CD14-positive monocyte (primary cell): ENCODE results near the gene TTYH3. TPM values are rescaled to one million over a fixed set of nuclear protein-coding genes. Genes with fewer than 3 reads are reported as not detected.
"Not testable (repeated sequence)": the region's sequence is repeated elsewhere in the genome, so short reads cannot be mapped to it uniquely, and the experiment has no call there.

Experiments used
- DNase-seq, 3 donors: peaks; one replicate each; pipeline ENCODE4 v3.0.0-alpha.2; 2011 to 2022
- H2AFZ ChIP-seq: 2 replicates; pipeline ENCODE4 v1.6.0; 2012; ENCODE audit warnings: mild to moderate bottlenecking, low read depth, low read length, inconsistent platforms; ENCODE audit not compliant: insufficient read depth, poor library complexity, severe bottlenecking
- H3K27ac ChIP-seq, 2 donors: 1 replicate in 1 of 2; 2 replicates in 1 of 2; pipeline ENCODE4 v1.5.1; 2012 to 2013; ENCODE audit warnings: low read length in 2 of 2, control low read depth in 1 of 2, inconsistent platforms in 1 of 2, low read depth in 1 of 2, mild to moderate bottlenecking in 1 of 2
- H3K27me3 ChIP-seq, 2 donors: one replicate each; pipeline versions ENCODE4 v1.6.0 to v1.6.1; 2011 to 2013; ENCODE audit warnings: low read length in 2 of 2; ENCODE audit not compliant: control insufficient read depth in 2 of 2, insufficient read depth in 2 of 2
- H3K36me3 ChIP-seq, 2 donors: replicated peaks in 1 of 2; 1 replicate in 1 of 2; 2 replicates in 1 of 2; pipeline versions ENCODE4 v1.5.1 to v1.6.1; 2012 to 2013; ENCODE audit warnings: low read length in 2 of 2, control low read depth in 1 of 2, inconsistent platforms in 1 of 2, mild to moderate bottlenecking in 1 of 2; ENCODE audit not compliant: insufficient read depth in 2 of 2, control insufficient read depth in 1 of 2
- H3K4me1 ChIP-seq, 2 donors: 1 replicate in 1 of 2; 2 replicates in 1 of 2; pipeline versions ENCODE4 v1.5.1 to v1.6.1; 2012 to 2013; ENCODE audit warnings: low read length in 2 of 2, control low read depth in 1 of 2, inconsistent platforms in 1 of 2, mild to moderate bottlenecking in 1 of 2, moderate library complexity in 1 of 2; ENCODE audit not compliant: insufficient read depth in 2 of 2, control insufficient read depth in 1 of 2
- H3K4me2 ChIP-seq: replicated peaks from 2 replicates; pipeline ENCODE3; 2012; ENCODE audit warnings: low read length, moderate library complexity, mild to moderate bottlenecking; ENCODE audit not compliant: poor library complexity, severe bottlenecking; ENCODE audit errors: extremely low read depth
- H3K4me3 ChIP-seq, 3 experiments: fragments of 200-600 bp in 1 of 3; sonication (generic) in 1 of 3; replicated peaks in 1 of 3; 1 replicate in 2 of 3; 2 replicates in 1 of 3; pipeline ENCODE4 v1.5.1; 2011 to 2013; ENCODE audit warnings: low read length in 3 of 3, mild to moderate bottlenecking in 3 of 3, control low read depth in 2 of 3, low read depth in 2 of 3, inconsistent platforms in 1 of 3, moderate library complexity in 1 of 3
- H3K79me2 ChIP-seq: 2 replicates; pipeline ENCODE4 v1.6.0; 2012; ENCODE audit warnings: mild to moderate bottlenecking, control low read depth, inconsistent platforms, low read length, moderate library complexity; ENCODE audit not compliant: insufficient read depth
- H3K9ac ChIP-seq: 2 replicates; pipeline ENCODE4 v1.6.0; 2017; ENCODE audit warnings: low read length, mild to moderate bottlenecking; ENCODE audit not compliant: insufficient read depth, poor library complexity, severe bottlenecking
- H3K9me3 ChIP-seq, 2 donors: replicated peaks in 1 of 2; 1 replicate in 1 of 2; 2 replicates in 1 of 2; pipeline versions ENCODE4 v1.5.1 to v1.6.1; 2012 to 2013; ENCODE audit warnings: low read length in 2 of 2, control low read depth in 1 of 2; ENCODE audit not compliant: control insufficient read depth in 1 of 2, insufficient read depth in 1 of 2
- H4K20me1 ChIP-seq: 2 replicates; pipeline ENCODE4 v1.6.0; 2012; ENCODE audit warnings: mild to moderate bottlenecking, low read length, control low read depth, moderate library complexity; ENCODE audit not compliant: insufficient read depth
- H3K27ac Mint-ChIP-seq, 7 donors: one replicate each; pipeline ENCODE4 v1.8.0; 2020; ENCODE audit warnings: mild to moderate bottlenecking in 7 of 7, mixed read lengths in 7 of 7, moderate library complexity in 6 of 7, inconsistent platforms in 2 of 7
- H3K27me3 Mint-ChIP-seq, 3 donors: one replicate each; pipeline ENCODE4 v1.8.0; 2021 to 2022; ENCODE audit warnings: low read depth in 3 of 3, mild to moderate bottlenecking in 3 of 3, mixed read lengths in 3 of 3, moderate library complexity in 3 of 3, inconsistent platforms in 1 of 3
- H3K36me3 Mint-ChIP-seq, 2 donors: one replicate each; pipeline ENCODE4 v1.8.0; 2020; ENCODE audit warnings: mixed read lengths in 2 of 2, inconsistent platforms in 1 of 2, mild to moderate bottlenecking in 1 of 2
- H3K4me1 Mint-ChIP-seq: one replicate; pipeline ENCODE4 v1.8.0; 2020; ENCODE audit warnings: mild to moderate bottlenecking, mixed read lengths
- H3K4me3 Mint-ChIP-seq, 2 donors: one replicate each; pipeline ENCODE4 v1.8.0; 2020; ENCODE audit warnings: mild to moderate bottlenecking in 2 of 2, mixed read lengths in 2 of 2, moderate library complexity in 1 of 2
- H3K9me3 Mint-ChIP-seq, 7 donors: one replicate each; pipeline ENCODE4 v1.8.0; 2020 to 2022; ENCODE audit warnings: mixed read lengths in 7 of 7, mild to moderate bottlenecking in 6 of 7, moderate library complexity in 6 of 7, inconsistent platforms in 2 of 7
- WGBS: methylation state at CpG from one replicate; pipeline ENCODE4 v1.1.5; 2013; ENCODE audit warnings: missing lambda C conversion rate; ENCODE audit not compliant: insufficient coverage; 5-methylcytosine and 5-hydroxymethylcytosine counted together
- intact Hi-C, 2 donors: fragments of 100-400 bp; cut with micrococcal nuclease; formaldehyde crosslinking; loops; one replicate each; pipeline versions ENCODE4 v1.15.0 to v1.15.1; 2023
- polyA plus RNA-seq, 3 donors: library from polyadenylated mRNA; depleted of rRNA in 1 of 3; unstranded in 2 of 3; stranded (reverse) in 1 of 3; fragments of 300-500 nt in 2 of 3; fragments of >200 nt in 1 of 3; fragmentation: Illumina TruSeq in 2 of 3; gene quantifications; 1 replicate in 2 of 3; 2 replicates in 1 of 3; pipeline ENCODE4 v1.2.3, GENCODE V29; 2012 to 2021
- TF ChIP-seq, protein P1 (sequence below): fragments of 200-600 bp; IDR thresholded peaks from one replicate; pipeline ENCODE4 v1.8.0; 2022; ENCODE audit warnings: antibody characterized with exemption, mild to moderate bottlenecking

The TTYH3 gene
- polyA plus RNA-seq, 3 donors, result 13.4 to 73.5 (median 17.4) TPM

DNA sequence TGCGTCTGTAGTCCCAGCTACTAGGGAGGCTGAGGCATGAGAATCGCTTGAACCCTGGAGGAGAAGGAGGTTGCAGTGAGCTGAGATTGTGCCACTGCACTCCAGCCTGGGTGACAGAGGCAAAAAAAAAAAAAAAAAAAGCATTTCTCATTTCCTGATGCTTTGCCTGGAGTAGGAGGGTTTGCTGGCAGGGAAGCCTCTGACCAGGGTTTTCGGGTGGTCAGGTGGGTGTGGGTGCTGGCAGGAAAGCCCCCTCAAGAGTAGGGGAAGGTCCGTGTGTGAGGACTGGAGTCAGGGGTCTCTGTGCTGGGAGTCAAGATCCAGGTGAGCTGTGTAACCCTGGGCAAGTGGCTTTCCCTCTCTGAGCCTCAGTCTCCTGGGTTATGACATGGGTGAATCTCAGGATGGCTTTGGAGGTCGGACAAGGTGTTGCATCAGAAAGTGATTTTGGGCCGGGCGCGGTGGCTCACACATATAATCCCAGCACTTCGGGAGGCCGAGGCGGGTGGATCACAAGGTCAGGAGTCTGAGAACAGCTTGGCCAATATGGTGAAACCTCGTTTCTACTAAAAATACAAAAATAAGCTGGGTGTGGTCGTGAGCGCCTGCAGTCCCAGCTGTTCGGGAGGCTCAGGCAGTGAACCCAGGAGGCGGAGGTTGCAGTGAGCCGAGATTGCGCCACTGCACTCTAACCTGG is 59.4 kb downstream of the TTYH3 start:
- peak overlapping the region; percentile 48 to 73 for H3K4me3 Mint-ChIP-seq
- H3K4me1 Mint-ChIP-seq, result peaks cover 43% of the 10 kb centered on the region

GRCh38 chr7:2691932-2692439 is 60.2 kb downstream of the TTYH3 start:
- H3K9me3 ChIP-seq, H4K20me1 ChIP-seq, H2AFZ ChIP-seq, H3K36me3 Mint-ChIP-seq, H3K4me2 ChIP-seq, DNase-seq, H3K36me3 ChIP-seq, H3K79me2 ChIP-seq, intact Hi-C loops, H3K4me3 ChIP-seq: not testable (repeated sequence)
- Histone ChIP-seq H3K27me3 (peaks cover 15 to 33% of the 10 kb centered on the region in 2 donors), H3K27ac (peak overlapping the region; percentile 55 to 60), H3K4me1 (peaks cover 88 to 90% of the 10 kb centered on the region in 2 donors), H3K9ac (peak overlapping the region; percentile 34)
- Mint-ChIP-seq H3K27ac (peak overlapping the region in 4 of 7 donors; percentile 91 to 95 (median 91)), H3K4me3 (peak overlapping the region in 1 of 2 donors; percentile 15), H3K27me3 (peaks cover 36 to 51% (median 40%) of the 10 kb centered on the region in 3 donors), H3K9me3 (peaks cover 0 to 12% (median 3%) of the 10 kb centered on the region in 7 donors), H3K4me1 (peaks cover 46% of the 10 kb centered on the region)
- WGBS, result 90% methylated on average over 10 of the region's 23 CpGs

More for the DNA sequence above, 59.4 kb downstream of the TTYH3 start:
- Histone ChIP-seq H3K27me3 (peaks cover 15 to 41% of the 10 kb centered on the region in 2 donors), H3K4me3 (no peak overlapping the region), H3K36me3 (no peaks in the 10 kb centered on the region), H3K79me2 (no peaks in the 10 kb centered on the region), H3K9me3 (no peaks in the 10 kb centered on the region), H3K9ac (peak overlapping the region; percentile 34), H3K4me1 (peaks cover 80 to 82% of the 10 kb centered on the region in 2 donors), H3K27ac (peak overlapping the region; percentile 55 to 60), H2AFZ (no peak overlapping the region), H4K20me1 (no peaks in the 10 kb centered on the region), H3K4me2 (peak overlapping the region; percentile 13)
- Mint-ChIP-seq H3K9me3 (peaks cover 0 to 13% (median 3%) of the 10 kb centered on the region in 7 donors), H3K36me3 (peaks cover 2 to 4% of the 10 kb centered on the region in 2 donors), H3K27me3 (peaks cover 43 to 59% (median 47%) of the 10 kb centered on the region in 3 donors), H3K27ac (peak overlapping the region in 6 of 7 donors; percentile 85 to 95 (median 91))
- TF ChIP-seq, protein P1, sequence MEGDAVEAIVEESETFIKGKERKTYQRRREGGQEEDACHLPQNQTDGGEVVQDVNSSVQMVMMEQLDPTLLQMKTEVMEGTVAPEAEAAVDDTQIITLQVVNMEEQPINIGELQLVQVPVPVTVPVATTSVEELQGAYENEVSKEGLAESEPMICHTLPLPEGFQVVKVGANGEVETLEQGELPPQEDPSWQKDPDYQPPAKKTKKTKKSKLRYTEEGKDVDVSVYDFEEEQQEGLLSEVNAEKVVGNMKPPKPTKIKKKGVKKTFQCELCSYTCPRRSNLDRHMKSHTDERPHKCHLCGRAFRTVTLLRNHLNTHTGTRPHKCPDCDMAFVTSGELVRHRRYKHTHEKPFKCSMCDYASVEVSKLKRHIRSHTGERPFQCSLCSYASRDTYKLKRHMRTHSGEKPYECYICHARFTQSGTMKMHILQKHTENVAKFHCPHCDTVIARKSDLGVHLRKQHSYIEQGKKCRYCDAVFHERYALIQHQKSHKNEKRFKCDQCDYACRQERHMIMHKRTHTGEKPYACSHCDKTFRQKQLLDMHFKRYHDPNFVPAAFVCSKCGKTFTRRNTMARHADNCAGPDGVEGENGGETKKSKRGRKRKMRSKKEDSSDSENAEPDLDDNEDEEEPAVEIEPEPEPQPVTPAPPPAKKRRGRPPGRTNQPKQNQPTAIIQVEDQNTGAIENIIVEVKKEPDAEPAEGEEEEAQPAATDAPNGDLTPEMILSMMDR, result no peak
- intact Hi-C loops, result no loop called here
- DNase-seq, result peak; percentile 55 to 86 (median 65)
- WGBS, result 63% methylated on average over 11 of the region's 18 CpGs
